GM18858 (cell line): ENCODE results near the gene KCNAB1.
A peak's percentile ranks its signal among the peaks of the same experiment; 100 is the strongest.
"Not testable (repeated sequence)": the region's sequence is repeated elsewhere in the genome, so short reads cannot be mapped to it uniquely, and the experiment has no call there.

Source experiments
- ATAC-seq: cut with Tn5 transposase; IDR thresholded peaks from one replicate; pipeline ENCODE4 v1.9.1; 2021; ENCODE audit not compliant: unreplicated experiment

KCNAB1 gene

GRCh38 chr3:156135921-156136638, 15.7 kb downstream of the KCNAB1 start:
- ATAC-seq, result no peak

- ATAC-seq, result not testable (repeated sequence)
These were observed 17.0 kb downstream of the KCNAB1 start for GRCh38 chr3:156137397-156137796.

- no peak for ATAC-seq
These were observed 19.7 kb downstream of the KCNAB1 start for GRCh38 chr3:156140001-156140595.

- no peak for ATAC-seq
These were observed 22.3 kb downstream of the KCNAB1 start for GRCh38 chr3:156142702-156143101.

GRCh38 chr3:156143136-156143535, 22.8 kb downstream of the KCNAB1 start:
- ATAC-seq, result no peak

- ATAC-seq, result no peak
These were observed 23.7 kb downstream of the KCNAB1 start for GRCh38 chr3:156144060-156144459.

GRCh38 chr3:156145866-156146265, 25.5 kb downstream of the KCNAB1 start:
- ATAC-seq, result no peak

GRCh38 chr3:156148345-156148945, 28.1 kb downstream of the KCNAB1 start:
- ATAC-seq, result no peak

DNA sequence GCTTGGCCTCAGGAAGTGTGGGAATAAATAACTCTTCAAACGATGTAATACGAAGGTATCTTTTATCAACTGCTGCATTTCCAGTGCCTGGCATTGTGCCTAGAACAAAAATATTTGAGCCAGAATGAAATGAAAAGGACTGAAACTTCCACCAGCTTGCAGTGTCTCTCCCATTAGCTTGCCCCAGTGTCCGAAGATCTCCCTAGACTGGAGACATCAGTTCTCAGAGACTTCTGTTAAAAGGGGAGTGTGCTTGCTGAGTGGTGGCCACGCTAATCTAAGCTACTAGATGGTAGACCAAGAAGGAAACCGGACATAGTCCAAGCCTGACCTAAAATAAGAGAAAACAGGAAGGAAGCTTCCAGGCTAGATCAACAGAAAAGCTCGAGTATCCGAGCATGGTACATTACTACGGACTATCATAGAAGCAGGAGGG, 28.6 kb downstream of the KCNAB1 start:
- no peak for ATAC-seq

DNA sequence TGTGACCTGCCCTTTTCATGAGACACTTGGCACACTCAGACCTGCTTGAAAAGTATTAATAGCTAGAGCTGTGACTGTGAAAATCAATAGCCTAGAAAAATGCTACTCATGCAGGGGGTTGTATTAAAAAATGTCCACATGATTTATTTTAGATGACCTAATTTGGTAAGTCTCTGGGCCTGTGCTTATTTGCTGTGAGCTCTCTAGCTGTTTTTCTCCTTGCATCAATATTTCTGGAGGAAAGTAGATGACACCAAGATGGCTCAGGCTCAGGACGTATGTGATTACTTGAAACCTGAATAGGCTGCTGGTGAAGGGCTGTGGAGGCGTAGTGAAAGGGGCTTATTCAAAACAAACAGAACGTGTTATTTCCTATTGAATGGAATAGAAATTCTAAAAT, 29.5 kb downstream of the KCNAB1 start:
- no peak for ATAC-seq

DNA sequence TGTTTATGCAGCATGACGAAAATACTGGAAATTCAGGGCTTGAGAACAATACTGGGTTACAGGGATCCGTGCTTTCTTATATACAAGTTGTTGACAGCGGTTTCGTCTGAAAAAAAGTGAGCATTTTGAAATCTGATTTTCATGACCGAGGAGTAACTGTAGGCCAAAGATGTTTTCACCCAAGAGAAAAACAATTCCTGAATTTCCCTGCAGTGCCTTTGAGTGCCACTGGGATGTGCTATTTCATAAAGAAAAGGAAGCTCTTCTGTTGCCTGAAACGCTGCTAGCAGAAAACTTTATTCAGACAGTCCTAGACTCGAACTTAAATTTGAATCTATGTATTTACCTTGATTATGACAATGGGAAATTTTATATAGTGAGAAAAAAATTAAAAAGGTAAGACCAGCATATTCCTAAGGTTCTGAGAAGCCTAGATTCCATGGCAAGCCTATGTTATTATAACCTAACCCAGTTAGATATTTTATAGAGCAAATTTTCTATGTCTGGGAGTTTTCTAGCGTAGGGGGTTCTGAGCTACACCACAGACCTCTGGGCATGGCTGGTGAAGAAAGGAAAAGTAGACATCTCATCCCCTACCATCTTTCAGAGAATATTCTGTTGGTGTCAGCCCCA, 30.2 kb downstream of the KCNAB1 start:
- ATAC-seq, result peak; percentile 43

GRCh38 chr3:156151824-156152428, 31.5 kb downstream of the KCNAB1 start:
- peak; percentile 43 for ATAC-seq

DNA sequence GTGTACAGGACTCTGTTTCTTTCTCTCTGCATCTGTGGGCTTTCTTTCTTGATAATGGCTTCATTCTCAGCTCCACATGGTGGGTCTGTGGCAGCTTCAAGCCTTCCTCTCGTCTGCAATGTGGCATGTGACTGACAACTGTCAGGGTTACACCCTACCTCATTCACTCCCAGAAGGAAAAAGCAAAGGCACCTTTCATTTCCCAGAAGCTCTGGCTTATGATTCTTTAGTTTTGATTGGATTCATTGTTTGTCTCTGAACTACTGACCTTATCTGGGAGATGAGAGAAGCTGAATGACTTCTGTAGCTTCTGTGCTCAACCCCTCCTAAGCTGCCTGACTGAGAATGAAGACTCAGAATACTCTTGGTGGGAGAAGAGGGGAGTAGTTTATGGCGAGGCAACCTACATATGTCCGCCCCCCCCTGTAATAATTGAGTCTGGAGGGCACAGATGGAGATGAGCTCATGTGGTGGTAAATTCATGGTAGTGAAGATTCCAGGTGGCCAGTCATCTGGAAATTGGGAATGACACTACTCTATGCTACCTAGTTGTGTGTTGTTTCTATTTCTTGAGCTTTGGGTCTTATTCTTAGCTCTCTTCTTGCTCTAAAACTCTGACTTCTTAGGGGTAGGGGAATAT, 38.4 kb downstream of the KCNAB1 start:
- ATAC-seq, result no peak

- ATAC-seq, result peak; percentile 55
These were observed 40.3 kb downstream of the KCNAB1 start for GRCh38 chr3:156160647-156161046.

DNA sequence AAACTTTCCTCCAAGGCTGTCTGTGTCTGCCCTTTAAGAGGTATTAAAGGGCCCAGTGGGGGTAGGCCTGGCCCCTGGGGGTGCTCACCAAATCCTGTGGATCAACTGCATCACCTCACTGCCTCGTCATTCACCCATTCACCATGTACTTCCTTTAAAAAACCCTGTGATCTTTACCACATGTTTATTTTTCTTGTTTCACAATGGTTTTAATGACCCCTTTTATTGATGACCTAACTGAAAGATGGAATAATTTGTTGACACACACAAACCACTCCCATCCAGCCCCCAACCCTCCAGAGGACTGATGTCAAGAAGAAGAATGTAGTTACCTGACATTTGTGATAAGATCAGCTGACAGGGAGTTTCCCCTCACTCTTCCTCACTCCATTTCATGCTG, 40.8 kb downstream of the KCNAB1 start:
- ATAC-seq, result no peak

DNA sequence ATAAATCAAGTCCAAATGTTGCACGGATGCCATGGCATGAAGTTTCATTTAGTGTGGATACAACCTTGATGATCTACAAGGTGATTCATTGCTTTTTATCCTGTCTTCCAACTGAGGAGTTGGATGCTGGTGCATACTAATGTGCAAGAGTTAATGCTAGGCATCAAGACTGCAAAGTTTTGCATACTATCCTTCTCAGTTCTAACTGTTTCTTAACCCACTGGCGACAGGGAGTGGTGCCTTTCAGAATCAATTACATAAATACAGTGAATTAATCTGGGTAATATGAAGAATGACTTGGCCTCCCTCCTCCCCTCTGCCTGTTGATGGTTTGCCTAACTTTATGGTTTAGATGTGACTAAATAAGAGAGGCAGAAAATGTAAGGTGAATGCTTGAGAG, 43.5 kb downstream of the KCNAB1 start:
- no peak for ATAC-seq

DNA sequence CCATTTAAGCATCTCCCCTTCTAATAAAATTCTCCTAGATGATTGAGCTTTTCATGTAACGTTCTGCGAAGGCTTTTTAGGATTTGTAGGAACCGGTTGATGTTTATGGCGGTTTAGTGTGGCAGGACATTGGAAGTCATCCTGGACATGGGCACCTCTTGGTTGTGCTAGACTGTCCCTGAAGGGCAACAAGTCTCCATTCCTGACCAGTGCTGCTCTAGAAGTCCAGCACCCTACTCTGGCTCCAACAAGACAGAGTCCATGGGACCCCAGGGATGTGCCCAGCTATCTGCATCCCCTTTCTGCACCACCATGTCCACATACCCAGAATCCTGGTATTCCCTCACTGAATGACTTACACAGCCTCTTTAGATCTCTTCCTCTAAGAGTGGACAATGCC, 46.4 kb downstream of the KCNAB1 start:
- no peak for ATAC-seq

DNA sequence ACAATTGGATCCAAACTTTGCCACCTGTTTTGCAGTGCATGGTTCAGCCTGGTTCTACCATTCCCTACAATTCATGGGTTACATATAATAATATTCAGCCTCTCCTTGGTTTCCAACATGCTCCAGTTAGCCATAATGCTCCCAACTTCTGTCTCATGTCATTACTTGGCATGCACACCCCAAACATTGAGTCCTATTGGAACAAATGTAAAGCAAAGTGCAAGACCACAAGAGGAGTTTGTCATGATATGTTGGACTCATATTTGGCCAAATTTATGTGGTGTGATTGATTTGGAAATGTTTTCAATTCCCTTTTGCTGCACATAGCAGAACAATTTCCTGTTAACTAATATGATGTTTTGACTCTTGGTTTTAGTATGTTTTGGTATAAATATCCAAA, 50.2 kb downstream of the KCNAB1 start:
- ATAC-seq, result no peak

DNA sequence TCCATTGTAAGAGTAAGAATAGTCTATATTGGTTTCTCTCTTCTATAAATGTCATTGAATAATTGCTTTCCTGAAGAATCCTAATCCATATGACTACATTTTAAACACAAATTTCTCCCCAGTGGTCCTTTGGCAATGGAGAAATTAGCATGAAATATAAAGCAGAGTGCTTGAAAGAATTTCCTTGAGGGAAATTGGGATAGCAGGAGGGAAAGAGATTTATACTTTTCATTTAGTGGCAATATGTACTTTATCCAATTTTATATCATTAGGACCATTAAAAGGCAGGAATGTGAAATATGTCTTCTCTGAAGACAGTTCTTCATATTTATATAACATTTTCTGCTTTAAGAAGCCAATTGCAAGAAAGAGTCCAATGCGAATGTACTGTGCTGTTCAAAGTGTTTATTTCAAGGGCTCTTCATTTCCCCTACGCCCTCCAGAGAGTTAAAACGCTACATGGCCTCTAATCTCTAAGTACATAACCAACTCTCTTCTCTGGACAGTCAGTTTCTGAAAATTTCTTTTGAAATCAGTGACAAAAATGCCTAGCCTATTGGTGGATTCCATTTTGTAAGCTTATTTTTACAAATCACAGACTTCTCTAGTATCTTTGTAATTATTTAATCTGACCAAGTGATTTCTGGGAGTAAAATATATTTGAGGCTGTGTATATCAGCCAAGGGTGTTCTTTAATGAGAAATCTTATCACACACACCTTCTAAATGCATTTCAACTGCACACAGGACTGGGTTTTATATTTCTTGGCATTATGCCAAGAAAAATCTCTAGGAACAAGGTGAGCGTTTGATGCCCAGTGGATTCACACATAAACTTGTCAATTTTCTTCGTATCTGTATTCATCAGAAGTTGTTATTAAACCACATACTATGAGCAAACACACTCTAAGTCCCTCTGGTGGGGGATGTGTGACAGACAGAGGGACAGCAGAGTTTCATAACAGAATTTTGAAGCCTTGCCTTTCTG, 51.2 kb downstream of the KCNAB1 start:
- ATAC-seq, result no peak

DNA sequence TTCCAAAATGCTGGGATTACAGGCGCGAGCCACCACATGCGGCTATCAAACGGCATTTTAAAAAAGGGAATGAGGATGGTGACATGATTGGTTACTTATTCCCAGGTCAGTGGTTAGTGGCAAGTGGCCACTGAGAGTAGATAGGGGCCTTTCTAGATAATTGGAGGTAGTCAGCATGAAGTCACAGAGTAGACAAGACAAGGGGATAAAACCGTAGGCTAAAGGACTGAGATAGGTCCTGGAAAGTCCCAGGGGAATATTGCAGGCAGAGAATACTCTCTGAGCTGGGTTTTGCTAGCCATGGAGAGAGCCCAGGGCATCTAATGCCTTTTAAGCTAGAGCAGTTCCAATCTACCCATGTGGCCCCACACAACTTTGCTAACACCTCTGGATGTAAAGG, 52.2 kb downstream of the KCNAB1 start:
- no peak for ATAC-seq
